GM12801 (cell line): Measurements from ENCODE around the gene AGAP1.

Source experiments
- CTCF ChIP-seq: IDR thresholded peaks from one replicate; pipeline ENCODE4 v1.5.1; 2011; ENCODE audit warnings: control low read depth; ENCODE audit not compliant: insufficient read length; ENCODE audit errors: extremely low read depth

Gene AGAP1

GRCh38 chr2:235690809-235691450 is 197.1 kb downstream of the AGAP1 start:
- no peak for TF ChIP-seq CTCF

GRCh38 chr2:235692076-235692475 is 198.2 kb downstream of the AGAP1 start:
- no peak for TF ChIP-seq CTCF

- no peak for TF ChIP-seq CTCF
Observed at GRCh38 chr2:235692671-235693171, 198.9 kb downstream of the AGAP1 start.

GRCh38 chr2:235693279-235693678 is 199.4 kb downstream of the AGAP1 start:
- TF ChIP-seq CTCF = no peak

- TF ChIP-seq CTCF = no peak
Observed at GRCh38 chr2:235694721-235695601, 201.1 kb downstream of the AGAP1 start.

- no peak for TF ChIP-seq CTCF
Observed at GRCh38 chr2:235695602-235695895, 201.7 kb downstream of the AGAP1 start.

GRCh38 chr2:235697041-235697440 is 203.2 kb downstream of the AGAP1 start:
- no peak for TF ChIP-seq CTCF
